Mononuclear cell (primary cell): Measurements from ENCODE around the gene RELT. TPM values are rescaled to one million over a fixed set of nuclear protein-coding genes. Genes with fewer than 3 reads are reported as not detected.

Experiments
- H3K27me3 ChIP-seq: 2 replicates; pipeline ENCODE4 v1.6.0; 2011; ENCODE audit warnings: low read length, control low read depth; ENCODE audit not compliant: insufficient read depth
- H3K4me1 ChIP-seq: 2 replicates; pipeline ENCODE4 v1.5.1; 2011; ENCODE audit warnings: mild to moderate bottlenecking, low read length, control low read depth; ENCODE audit not compliant: insufficient read depth
- H3K4me3 ChIP-seq: 2 replicates; pipeline ENCODE4 v1.5.1; 2011; ENCODE audit warnings: mild to moderate bottlenecking, low read length, moderate library complexity
- H3K9me3 ChIP-seq: 2 replicates; pipeline ENCODE4 v1.5.1; 2011; ENCODE audit warnings: low read depth, mild to moderate bottlenecking, control low read depth, low read length
- total RNA-seq: library from RNA; depleted of rRNA; stranded (reverse); fragments of >200 nt; gene quantifications from one replicate; pipeline ENCODE4 v1.2.3, GENCODE V29; 2012

RELT gene
- total RNA-seq, 1 donor: 64.0 TPM

DNA sequence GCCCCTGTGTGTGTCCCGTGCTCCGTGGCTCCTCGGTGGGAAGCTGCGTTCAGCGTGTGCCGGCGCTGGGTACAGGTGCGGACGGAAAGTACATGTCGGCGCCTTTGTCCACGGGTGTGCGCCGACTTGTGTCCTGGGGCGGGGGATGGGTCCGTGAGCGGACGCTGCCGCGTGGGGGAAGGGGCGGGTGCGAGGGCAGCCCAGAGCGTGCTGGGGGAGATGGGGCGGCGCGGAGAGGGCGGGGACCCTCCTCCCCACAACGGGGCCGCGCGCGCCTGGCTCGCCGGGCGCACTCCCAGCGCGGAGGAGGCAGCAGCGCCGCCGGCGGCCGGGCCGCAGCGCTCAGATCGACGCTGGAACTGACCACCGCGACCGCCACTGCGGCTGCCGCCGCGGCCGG is 33.6 kb upstream of the RELT start:
- Histone ChIP-seq H3K4me3 (no peak overlapping the region), H3K27me3 (no peaks in the 10 kb centered on the region), H3K4me1 (no peaks in the 10 kb centered on the region), H3K9me3 (no peaks in the 10 kb centered on the region)

DNA sequence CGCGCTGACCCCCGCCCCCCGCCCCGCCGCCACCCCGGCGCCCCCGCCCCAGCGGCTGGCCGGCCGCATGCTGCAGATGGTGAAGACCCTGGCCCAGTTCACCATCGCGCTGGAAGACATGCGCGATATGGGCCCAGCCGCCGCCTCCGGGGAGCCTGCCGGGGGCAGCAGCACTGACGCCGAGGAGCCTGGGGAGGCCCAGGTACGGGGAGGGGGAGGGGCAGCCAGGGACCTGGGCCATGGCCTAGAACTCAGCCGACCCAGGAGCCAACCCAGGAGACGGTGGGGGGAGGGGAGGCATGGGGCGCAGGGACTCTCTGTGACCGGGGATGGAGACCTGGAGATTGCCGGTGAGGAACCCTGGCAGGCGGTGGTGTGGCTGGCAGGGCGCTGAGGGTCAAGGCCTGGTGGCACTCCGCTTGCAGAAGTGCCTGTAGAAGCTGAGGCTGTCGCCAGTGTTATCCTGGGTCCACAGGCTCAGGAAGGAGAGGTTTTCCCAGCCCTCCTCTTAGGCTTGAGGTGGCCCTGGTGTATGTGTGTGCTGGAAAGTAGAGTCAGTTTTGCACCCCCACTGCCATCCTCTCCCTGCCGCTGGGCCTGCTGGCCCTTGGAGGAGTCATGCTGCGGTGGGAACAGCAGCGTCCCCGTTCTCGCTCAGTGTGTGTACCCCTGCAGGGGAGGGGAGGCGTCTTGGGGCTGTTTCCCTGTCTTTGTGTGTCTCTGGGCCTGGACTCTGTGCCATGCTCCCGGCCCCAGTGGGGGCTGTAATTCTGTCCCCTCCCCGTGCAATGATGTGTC is 32.9 kb upstream of the RELT start:
- Histone ChIP-seq H3K4me1 (no peaks in the 10 kb centered on the region), H3K27me3 (no peaks in the 10 kb centered on the region), H3K4me3 (no peak overlapping the region), H3K9me3 (no peaks in the 10 kb centered on the region)

DNA sequence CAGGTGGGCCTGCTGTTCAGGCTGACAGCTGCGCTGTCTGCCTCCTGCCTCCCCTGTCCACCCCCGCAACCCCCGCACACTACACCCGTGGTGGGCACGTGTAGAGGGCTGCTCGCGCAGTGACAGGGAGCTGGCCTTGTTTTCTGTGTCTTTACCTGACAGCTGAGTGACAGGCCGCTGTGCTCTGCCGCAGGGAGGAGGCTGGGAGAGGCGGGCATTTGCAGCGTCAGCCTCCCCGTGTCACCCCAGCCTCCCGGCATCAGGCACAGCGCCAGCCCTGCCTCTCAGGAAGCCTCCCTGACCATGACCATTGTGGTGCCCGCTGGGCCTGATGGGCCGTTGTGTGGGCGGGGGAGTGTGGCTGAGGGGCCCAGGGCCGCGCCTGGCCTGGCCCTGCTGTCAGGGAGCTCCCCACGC is 32.0 kb upstream of the RELT start:
- H3K27me3 ChIP-seq: no peaks in the 10 kb centered on the region
- no peak overlapping the region for H3K4me3 ChIP-seq
- no peaks in the 10 kb centered on the region for H3K9me3 ChIP-seq
- no peaks in the 10 kb centered on the region for H3K4me1 ChIP-seq

DNA sequence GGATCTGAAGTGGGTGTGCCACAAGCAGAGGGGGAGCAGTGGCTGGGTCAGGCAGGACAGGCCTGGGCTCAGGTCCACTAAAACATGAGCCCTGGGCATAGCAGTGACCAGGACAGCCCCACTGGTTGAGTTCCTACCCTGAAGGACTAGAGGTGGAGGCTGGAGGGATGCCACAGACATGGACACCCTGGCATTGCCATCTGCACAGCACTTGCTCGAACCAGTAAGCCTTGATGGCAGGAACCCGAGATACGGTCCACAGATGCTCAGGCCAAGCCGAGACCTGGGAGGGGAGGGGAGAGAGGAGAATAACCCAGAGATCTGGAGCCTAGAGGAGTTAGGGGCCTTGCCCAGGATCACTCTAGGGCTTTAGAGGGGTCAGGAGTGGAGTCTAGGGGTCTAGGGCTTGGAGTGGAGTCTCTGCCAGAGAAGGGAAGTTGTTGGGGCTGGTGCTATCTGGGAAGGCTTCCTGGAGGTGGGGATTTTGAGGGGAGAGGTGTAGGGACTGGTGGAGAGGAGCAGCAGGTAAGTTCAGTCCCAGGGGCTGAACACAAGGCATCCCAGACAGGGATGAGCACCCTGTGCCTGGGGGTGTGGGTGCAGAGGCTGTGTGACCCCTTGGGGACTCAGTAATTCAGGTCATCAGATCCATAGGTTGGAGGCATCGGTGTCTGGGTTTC is 30.6 kb upstream of the RELT start:
- Histone ChIP-seq H3K27me3 (no peaks in the 10 kb centered on the region), H3K9me3 (no peaks in the 10 kb centered on the region), H3K4me3 (no peak overlapping the region), H3K4me1 (peaks cover 7% of the 10 kb centered on the region)

DNA sequence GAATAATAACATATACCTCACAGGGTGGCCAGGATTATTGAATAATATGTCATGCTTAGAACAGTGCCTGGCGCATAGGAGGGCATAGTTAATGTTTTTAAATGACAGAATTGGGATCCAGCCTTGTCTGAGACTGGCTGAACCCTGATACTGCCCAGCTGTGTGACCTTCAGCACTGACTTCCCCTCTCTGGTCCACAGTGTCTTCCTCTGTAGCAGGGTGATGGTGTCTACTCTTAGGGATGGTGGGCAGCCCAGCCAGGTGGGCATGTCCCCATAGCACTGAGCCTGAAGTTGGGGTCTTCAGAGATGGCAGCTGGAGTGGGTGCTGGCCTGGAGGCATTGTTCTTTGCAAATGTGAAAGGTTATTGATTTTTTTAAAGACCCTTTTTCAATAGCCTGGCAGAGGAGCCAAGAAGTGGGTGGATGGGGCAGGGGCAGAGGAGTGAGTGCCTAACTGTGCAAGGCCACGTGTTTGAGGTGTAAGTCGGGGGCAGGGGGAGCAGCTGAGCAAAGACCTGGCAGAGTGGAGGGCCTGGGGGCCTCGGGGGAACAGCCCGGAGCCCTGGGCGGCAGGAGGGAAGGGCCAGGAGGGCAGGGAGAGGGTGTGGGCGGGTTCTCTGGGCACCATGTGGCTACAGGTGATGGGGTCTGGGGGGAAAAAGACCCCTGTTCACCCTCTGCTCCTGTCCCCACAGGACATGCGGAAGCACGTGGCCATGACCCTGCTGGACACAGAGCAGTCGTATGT is 29.8 kb upstream of the RELT start:
- Histone ChIP-seq H3K27me3 (no peaks in the 10 kb centered on the region), H3K4me1 (peaks cover 12% of the 10 kb centered on the region), H3K4me3 (no peak overlapping the region), H3K9me3 (no peaks in the 10 kb centered on the region)

DNA sequence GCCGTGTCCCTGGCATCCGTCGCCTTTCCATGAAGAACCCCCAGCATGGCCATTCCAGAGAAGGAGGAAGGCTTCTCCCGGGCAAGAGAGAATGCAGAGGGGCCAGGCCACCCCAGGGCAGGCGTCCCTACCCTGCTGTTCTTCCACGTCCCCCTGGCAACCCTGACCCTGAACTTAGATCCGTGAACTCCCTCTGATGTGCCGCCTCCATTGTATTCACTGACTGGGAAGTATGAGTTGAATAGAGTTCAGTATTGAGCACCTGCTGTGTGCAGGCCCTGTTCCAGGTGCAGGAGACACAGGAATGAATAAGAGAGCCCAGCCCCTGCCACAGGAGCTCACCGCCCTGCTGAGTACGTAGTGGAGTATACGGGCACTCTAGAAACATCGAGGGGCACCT is 29.1 kb upstream of the RELT start:
- Histone ChIP-seq H3K4me1 (peaks cover 12% of the 10 kb centered on the region), H3K27me3 (no peaks in the 10 kb centered on the region), H3K9me3 (no peaks in the 10 kb centered on the region), H3K4me3 (no peak overlapping the region)

DNA sequence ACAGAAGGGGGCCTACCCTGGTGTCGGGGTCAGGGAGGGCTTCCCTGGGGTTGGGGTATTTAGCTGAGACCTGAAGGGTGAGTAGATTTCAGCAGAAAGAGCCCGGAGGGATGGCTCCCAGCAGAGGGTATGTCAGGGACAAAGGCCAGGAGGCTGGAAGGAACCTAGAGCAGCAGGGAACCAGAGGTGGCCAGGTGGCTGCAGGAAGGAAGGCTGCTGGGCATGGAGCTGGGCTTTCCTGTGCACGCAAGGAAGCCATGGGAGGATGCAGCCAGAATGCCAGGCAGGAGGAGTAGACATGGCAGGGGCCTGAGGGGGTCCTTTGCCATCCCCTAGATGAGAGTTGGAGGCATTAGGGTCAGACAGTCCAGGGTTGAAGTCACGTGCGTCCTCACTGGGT is 27.4 kb upstream of the RELT start:
- Histone ChIP-seq H3K27me3 (no peaks in the 10 kb centered on the region), H3K4me1 (peaks cover 12% of the 10 kb centered on the region), H3K9me3 (no peaks in the 10 kb centered on the region), H3K4me3 (no peak overlapping the region)

DNA sequence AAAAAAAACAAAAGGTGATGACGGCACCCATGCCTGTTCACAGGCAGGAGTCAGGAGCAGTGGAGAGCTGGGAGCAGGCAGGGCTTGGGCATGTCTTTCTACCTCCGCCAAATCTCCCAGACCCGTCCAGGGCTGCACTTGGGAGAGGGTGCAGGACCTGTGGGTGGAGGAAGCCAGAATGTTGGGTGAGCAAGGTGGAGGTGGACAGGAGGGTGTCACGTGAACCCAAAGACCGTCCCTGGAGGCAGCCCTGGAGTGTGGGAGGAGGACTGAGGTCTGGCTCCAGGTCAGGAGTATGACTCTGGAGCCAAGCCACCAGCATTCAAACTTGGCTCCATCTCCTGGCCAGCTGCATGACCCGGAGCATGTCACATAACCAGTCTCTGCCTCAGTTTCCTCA is 26.6 kb upstream of the RELT start:
- no peak overlapping the region for H3K4me3 ChIP-seq
- H3K4me1 ChIP-seq: peaks cover 12% of the 10 kb centered on the region
- H3K9me3 ChIP-seq: no peaks in the 10 kb centered on the region
- H3K27me3 ChIP-seq: no peaks in the 10 kb centered on the region

DNA sequence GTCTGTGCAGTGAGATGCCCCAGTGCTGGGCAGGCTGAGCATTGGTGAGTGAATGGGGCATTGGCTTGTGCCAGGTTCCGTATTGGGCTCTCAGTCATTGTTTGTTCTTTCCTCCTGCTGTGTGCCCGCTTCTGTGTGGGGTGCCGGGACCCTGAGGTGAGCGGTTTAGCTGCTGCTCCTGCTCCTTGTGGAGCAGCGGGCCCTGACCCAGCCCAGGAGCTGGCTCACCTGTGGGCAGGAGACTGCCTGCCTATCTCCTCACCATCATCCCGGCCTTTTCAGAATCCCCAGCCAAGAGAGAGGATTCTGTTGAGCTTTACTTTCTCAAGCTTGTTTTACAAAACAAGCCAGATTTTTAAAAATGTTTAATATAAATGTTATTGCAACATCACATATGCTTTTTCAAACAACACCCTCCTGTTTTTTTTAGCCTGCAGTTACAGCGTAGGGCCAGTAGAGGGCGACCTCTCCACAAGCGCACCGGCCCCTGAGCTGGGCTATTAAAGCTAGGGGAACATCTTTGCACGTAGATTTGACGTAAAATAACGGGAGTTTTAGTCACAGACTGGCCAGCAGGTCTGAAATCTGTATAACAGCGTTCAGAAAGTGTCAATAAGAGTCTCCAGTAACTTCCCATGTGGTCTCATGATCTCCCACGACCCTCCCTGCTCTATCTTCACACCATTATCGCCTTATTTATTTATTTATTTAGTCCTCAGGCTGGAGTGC is 25.1 kb upstream of the RELT start:
- Histone ChIP-seq H3K9me3 (no peaks in the 10 kb centered on the region), H3K4me1 (peaks cover 12% of the 10 kb centered on the region), H3K4me3 (no peak overlapping the region), H3K27me3 (no peaks in the 10 kb centered on the region)

DNA sequence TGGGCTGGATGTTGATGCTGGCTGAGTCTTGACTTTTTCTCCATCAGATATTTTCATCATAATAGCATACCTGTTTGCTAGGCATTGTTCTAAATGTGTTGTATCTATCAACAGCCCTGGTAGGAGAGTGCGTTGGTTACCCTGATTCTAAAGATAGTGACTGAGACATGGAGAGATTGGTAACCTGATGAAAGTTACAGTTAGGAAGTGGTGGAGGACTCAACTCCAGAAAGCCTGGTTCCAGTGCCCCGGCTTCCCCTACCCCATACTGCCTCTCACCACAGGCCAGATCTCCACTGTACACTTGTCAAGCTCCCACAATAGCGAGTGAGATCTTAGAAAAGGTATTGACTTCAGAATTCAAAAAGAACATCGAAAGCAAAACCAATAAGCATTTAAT is 22.8 kb upstream of the RELT start:
- no peak overlapping the region for H3K4me3 ChIP-seq
- peaks cover 12% of the 10 kb centered on the region for H3K4me1 ChIP-seq
- H3K9me3 ChIP-seq: no peaks in the 10 kb centered on the region
- H3K27me3 ChIP-seq: no peaks in the 10 kb centered on the region

DNA sequence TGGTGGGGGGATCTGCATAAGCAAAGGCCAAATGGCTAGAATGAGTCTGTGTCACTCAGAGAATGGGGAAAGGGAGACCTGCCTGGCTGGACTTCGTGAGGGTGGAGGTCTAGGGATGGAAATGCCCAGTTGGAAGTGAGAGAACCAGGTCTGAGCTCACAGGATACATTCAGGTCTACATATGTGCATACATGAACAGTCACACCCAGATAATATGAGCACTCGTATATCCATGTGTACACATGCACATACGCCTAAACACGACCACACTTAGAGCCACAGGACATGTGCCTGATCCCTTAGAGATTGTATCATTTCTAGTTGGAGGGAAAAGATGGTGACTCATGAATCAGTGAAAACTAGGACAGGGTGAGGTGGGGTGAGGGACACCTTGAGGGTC is 21.1 kb upstream of the RELT start:
- no peaks in the 10 kb centered on the region for H3K9me3 ChIP-seq

DNA sequence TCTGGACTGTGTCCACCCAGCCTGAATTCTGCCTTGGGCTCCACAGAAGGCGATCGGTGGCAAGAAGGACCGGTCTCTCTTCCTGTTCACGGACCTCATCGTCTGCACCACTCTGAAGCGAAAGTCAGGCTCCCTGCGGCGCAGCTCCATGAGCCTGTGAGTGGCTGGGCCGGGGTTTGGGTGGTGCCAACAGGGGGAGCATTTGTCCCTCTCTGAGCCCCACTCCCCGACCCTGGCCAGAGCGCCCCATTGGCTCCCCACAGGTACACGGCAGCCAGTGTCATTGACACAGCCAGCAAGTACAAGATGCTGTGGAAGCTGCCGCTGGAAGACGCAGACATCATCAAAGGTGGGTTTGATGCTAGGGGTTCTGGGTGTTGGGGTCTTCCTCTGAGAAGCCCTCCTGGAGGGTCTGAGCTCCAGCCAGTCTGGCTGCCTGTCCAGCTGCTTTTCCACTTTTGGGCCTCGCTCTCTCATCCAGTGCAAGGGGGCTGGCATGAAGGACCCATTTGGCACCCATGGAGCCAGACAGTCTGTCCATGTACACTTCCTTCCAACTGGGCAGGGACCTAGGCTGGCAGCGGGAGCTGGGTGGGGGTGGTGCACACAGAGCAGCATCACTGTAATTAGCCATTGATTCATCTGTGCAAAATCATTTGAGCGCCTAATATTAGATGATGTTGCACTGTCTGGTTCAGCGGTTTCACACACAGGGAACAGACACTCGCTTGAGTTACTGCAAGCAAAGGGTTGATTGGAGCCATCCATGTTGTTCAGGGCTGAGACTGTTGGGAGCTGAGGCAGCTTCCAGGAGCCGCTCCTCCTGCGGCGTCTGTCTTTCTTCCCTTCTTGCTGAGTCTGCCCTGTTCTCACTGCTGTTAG is 19.0 kb upstream of the RELT start:
- H3K27me3 ChIP-seq: no peaks in the 10 kb centered on the region
- H3K9me3 ChIP-seq: no peaks in the 10 kb centered on the region
- H3K4me3 ChIP-seq: no peak overlapping the region
- H3K4me1 ChIP-seq: no peaks in the 10 kb centered on the region

More for the DNA sequence above, 21.1 kb upstream of the RELT start:
- Histone ChIP-seq H3K4me3 (no peak overlapping the region), H3K27me3 (no peaks in the 10 kb centered on the region), H3K4me1 (peaks cover 11% of the 10 kb centered on the region)

DNA sequence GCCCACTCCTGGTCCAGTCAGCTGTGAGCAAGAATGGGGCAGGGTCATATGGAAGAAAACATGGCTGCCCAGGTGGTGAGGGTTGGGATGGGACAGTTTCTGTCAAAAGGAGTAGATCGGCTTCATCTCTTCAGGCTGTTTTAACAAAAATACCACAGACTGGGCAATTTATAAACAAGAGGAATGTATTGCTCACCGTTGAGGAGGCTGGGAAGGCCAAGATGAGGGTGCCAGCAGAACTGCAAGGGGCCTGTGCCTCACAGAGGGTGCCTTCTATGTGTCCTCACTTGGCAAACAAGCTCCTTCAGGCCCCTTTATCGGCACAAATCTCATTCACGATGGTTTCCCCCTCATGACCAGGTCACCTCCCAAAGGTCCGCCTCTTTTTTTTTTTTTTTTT is 18.1 kb upstream of the RELT start:
- Histone ChIP-seq H3K4me3 (no peak overlapping the region), H3K9me3 (no peaks in the 10 kb centered on the region), H3K4me1 (no peaks in the 10 kb centered on the region), H3K27me3 (no peaks in the 10 kb centered on the region)

DNA sequence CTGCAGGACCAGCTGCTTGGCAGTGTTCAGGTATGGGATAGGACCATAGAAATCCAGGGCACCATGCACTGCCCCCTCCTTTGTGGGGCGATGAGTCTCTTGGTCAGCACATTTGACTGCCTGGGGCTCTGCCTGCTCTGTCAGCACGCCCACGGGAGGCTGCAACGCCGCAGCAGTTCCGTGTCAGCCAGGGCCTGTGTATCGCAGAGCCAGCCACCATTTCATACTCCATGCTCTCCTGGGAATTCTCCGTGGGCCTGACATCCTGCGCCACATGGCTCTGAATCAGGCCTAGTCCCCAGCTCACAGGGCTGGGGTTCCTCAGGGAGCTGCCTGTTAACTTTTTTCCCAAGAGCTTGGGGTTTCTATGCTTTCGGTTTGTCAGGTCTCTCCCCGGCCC is 16.9 kb upstream of the RELT start:
- Histone ChIP-seq H3K4me3 (no peak overlapping the region), H3K27me3 (no peaks in the 10 kb centered on the region), H3K4me1 (no peaks in the 10 kb centered on the region), H3K9me3 (no peaks in the 10 kb centered on the region)
